ENCODE data around the gene ZNF790.

The ZNF790 gene

DNA sequence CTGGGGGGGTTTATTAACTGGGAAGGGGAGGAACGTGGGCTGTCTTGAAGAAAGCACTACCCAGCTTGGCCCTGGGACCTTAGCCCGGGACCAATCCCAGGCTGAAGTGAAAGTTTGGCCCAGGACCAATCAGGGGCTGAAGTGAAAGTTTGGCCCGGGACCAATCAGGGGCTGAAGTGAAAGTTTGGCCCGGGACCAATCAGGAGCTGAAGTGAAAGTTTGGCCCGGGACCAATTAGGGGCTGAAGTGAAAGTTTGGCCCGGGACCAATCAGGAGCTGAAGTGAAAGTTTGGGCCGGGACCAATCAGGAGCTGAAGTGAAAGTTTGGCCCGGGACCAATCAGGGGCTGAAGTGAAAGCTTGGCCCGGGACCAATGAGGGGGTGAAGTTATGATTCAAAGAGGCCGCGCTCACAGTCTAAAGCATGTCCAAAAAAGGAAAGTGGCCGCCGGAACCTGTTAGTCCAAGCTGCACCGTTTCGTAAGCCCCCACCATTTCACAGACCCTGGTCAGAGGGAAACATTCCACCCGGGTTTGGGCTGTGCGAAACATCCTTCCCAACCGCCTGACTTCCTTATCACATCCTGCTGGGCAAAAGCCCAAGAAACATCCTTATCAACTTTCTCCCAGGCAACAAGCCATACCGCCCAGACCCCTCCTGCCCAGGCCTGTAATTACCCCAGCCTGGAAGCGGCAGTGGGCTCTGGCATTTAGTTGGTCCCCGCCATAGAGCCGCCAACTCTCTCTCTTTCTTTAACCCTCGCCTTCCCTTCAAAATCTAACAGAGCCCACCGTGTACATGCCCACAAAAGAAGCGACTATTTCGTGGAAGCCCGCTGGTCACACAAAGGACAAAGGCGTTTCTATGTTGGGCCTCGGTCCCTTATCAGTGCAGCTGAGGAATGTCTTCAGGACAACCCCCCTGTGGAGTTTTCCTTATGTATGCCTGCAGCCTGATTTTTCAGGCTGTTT lies 66.6 kb downstream of the ZNF790 start:
- DNase-seq: no peak
